Measurements from ENCODE around the gene TGFB3. TPM values are rescaled to one million over a fixed set of nuclear protein-coding genes. Genes with fewer than 3 reads are reported as not detected.

The TGFB3 gene
- 19.2 TPM for total RNA-seq

DNA sequence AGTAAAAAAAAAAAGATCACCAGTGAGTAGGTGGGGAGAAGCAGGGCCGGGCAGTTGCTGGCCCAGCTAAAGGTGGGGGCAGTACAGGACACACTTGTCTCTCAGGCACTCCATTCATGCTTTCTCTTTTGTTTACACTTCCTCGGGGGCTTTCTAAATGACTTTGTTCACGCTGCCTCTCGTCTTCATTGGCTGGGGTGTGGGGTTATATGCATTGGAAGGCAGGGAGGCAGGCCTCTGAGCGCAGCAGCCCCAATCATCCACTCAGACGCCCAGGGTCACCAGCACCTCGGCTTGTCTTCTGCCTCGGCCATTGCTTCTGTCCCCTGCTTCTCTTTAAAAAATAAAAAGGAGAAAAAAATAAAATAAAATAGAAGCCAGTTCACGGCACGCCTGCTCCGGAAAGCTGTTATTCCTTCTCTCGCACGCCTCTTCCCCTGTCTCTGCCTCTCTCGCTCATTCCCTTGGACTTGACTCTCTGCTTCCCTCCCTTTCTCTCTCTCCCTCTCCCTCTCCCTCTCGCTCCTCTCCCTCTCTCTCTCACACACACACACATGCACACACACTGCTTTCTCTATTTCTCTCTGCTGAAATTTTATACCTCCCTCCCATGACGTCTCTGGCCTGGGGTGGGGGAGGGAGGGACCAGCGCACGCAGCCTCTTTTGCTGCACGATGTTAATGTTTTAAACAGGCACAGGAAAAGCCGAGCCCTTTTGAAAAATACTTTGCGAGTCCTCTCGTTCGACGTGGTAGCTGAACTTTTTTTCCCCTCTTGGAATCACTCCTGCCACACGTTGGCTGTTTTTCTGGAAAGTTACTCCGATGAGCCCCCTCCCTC is at the start of gene TGFB3:
Gene TGFB3, minus strand, starts transcription at position 570 of the 840 bp plus-strand sequence. CDS start 1,102 bp downstream, outside the sequence.
- H3K27me3 ChIP-seq, result no peaks in the 10 kb centered on the region
- H3K4me1 ChIP-seq, result peaks cover 62% of the 10 kb centered on the region
- DNase-seq (ENCODE audit: extremely low spot score in 2 of 2), result peak in 1 of 2 donors; percentile 96
- no peaks in the 10 kb centered on the region for H3K9me3 ChIP-seq
- TF ChIP-seq, protein P1, sequence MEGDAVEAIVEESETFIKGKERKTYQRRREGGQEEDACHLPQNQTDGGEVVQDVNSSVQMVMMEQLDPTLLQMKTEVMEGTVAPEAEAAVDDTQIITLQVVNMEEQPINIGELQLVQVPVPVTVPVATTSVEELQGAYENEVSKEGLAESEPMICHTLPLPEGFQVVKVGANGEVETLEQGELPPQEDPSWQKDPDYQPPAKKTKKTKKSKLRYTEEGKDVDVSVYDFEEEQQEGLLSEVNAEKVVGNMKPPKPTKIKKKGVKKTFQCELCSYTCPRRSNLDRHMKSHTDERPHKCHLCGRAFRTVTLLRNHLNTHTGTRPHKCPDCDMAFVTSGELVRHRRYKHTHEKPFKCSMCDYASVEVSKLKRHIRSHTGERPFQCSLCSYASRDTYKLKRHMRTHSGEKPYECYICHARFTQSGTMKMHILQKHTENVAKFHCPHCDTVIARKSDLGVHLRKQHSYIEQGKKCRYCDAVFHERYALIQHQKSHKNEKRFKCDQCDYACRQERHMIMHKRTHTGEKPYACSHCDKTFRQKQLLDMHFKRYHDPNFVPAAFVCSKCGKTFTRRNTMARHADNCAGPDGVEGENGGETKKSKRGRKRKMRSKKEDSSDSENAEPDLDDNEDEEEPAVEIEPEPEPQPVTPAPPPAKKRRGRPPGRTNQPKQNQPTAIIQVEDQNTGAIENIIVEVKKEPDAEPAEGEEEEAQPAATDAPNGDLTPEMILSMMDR (IDR thresholded peaks at IDR 0.05), result no peak
- TF ChIP-seq POLR2AphosphoS5 (IDR thresholded peaks at IDR 0.05; ENCODE audit: insufficient read depth in 1 of 2, low read depth in 1 of 2) (peak; percentile 56 to 57), POLR2A (IDR thresholded peaks at IDR 0.05) (peak in 1 of 2 donors; percentile 81)
- peak within 1 kb of the TSS; percentile 95 for H3K27ac ChIP-seq
- H3K4me3 ChIP-seq, result peak within 1 kb of the TSS; percentile 67 to 91
- H3K36me3 ChIP-seq, result no peaks in the 10 kb centered on the region
- intact Hi-C loops (cut with DNase I), result loop anchor here (5.0 to 10.0 kb wide), 2 partner anchors 187 to 269 kb away; no protein-coding TSS in a partner anchor

DNA sequence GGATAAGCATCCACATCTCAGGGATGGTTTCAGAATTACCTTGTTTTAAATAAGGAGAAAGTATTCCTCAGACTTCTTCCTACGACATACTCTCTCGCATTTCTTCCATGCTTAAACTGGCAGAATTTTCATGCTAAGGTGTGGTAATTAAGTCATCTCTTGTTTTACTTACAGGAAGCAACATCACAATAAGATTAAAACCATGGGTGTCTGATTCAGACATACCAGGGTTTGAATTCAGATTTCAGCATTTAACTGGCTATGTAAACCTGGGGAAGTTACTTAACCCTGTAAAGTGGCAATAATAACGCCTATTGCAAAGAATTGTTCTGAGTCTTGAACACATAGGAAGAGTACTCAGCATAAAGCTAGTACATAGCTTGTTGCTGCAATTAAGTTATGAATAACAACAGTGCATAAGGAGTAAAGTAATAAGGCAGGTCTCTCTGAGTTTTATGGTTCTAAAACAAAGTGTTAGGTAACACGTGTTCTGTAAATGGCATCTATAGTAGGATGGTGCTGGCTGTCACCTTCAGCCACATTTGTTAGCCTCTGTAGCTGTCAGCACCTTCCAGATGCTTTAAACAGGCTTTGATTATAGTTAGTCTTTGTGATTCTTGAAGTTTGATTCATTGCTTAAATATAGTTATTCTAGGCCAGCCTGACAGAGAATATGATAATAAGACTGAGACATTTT is 42.6 kb upstream of the TGFB3 start:
- no peak overlapping the region for H3K4me3 ChIP-seq
- H3K4me1 ChIP-seq, result no peaks in the 10 kb centered on the region
- TF ChIP-seq POLR2A (IDR thresholded peaks at IDR 0.05) (no peak), POLR2AphosphoS5 (IDR thresholded peaks at IDR 0.05; ENCODE audit: insufficient read depth in 1 of 2, low read depth in 1 of 2) (no peak)
- TF ChIP-seq, protein P1 (IDR thresholded peaks at IDR 0.05), result no peak
- no peak overlapping the region for H3K27ac ChIP-seq
- no peak for DNase-seq (ENCODE audit: extremely low spot score in 2 of 2)
- H3K27me3 ChIP-seq, result no peaks in the 10 kb centered on the region
- intact Hi-C loops (cut with DNase I), result no loop called here
- H3K36me3 ChIP-seq, result peaks cover 0 to 38% of the 10 kb centered on the region in 2 donors
- no peaks in the 10 kb centered on the region for H3K9me3 ChIP-seq

DNA sequence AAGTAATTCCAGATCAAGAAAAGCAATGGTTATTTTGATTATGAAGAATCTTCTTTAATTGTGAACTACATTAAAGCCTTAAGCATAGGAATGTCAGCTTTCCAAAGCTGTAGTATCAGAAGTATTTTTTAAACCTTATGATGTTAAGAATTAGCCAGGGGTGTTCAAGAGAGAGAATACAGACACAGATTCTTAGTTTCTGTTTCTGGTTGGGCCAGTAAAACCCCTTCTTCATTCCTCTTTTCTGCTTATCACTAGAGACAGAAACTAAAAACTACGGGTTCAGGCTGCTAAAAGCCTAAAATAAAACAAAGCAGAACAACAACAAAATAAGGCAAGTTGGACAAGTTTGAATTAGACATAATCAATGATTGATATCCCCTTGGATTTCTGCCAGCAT is 42.0 kb upstream of the TGFB3 start:
- no peak for TF ChIP-seq POLR2A (IDR thresholded peaks at IDR 0.05)
- TF ChIP-seq POLR2AphosphoS5 (IDR thresholded peaks at IDR 0.05; ENCODE audit: insufficient read depth in 1 of 2, low read depth in 1 of 2), result no peak
- TF ChIP-seq, protein P1 (IDR thresholded peaks at IDR 0.05), result no peak
- no peak for DNase-seq (ENCODE audit: extremely low spot score in 2 of 2)
- Histone ChIP-seq H3K27ac (no peak overlapping the region), H3K9me3 (no peaks in the 10 kb centered on the region), H3K4me3 (no peak overlapping the region), H3K4me1 (no peaks in the 10 kb centered on the region), H3K36me3 (peaks cover 0 to 40% of the 10 kb centered on the region in 2 donors), H3K27me3 (no peaks in the 10 kb centered on the region)
- intact Hi-C loops (cut with DNase I), result no loop called here

DNA sequence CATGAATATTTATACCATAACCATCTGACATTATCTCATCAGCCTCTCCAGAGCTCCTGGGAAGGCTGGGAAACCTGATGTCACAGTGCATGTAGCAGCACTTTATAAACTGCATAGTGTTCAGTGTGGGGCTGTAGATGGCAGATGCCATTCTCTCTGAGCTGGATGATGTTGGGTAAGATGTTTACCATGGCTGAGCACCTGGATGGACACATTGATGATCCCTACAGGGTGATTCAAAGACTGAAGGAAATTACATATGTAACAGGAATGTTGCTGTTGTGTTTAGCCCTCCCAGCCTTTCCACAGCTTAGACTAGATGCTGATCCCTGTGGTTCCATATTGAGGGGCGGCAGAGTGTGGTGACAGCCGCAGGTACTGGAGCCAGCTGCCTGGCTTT is 41.2 kb upstream of the TGFB3 start:
- no peaks in the 10 kb centered on the region for H3K9me3 ChIP-seq
- peaks cover 0 to 40% of the 10 kb centered on the region in 2 donors for H3K36me3 ChIP-seq
- no peak overlapping the region for H3K27ac ChIP-seq
- intact Hi-C loops (cut with DNase I), result no loop called here
- DNase-seq (ENCODE audit: extremely low spot score in 2 of 2), result no peak
- H3K27me3 ChIP-seq, result no peaks in the 10 kb centered on the region
- H3K4me1 ChIP-seq, result no peaks in the 10 kb centered on the region
- no peak overlapping the region for H3K4me3 ChIP-seq
- TF ChIP-seq, protein P1 (IDR thresholded peaks at IDR 0.05), result no peak
- TF ChIP-seq POLR2AphosphoS5 (IDR thresholded peaks at IDR 0.05; ENCODE audit: insufficient read depth in 1 of 2, low read depth in 1 of 2), result no peak
- no peak for TF ChIP-seq POLR2A (IDR thresholded peaks at IDR 0.05)

All from vagina (tissue), 2 donors.